Measurements from ENCODE around the gene CCNL2. TPM values are rescaled to one million over a fixed set of nuclear protein-coding genes. Genes with fewer than 3 reads are reported as not detected.

CCNL2 gene
- total RNA-seq, 2 experiments from 2014 or later: 86.3 to 92.4 TPM

DNA sequence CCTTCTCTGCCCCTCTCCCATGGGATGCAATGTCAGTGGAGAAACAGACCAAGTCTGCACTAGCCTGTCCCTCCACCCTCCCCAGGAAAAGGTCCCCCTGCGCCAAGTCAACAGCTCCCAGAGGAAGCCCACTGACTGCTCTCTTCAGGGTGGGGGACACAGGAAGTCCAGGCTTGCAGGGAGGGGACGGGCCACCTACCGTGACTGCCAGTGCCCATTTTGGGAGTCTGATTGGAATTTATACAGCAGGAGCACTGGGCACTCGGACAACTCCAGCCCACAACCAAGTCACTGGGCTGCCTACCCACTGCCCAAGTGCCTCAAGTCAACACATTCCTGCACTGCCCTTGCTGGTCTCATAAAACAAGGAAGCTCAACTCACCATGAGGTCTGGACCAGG is 6.1 kb downstream of the CCNL2 start:
- TF ChIP-seq, protein P1, sequence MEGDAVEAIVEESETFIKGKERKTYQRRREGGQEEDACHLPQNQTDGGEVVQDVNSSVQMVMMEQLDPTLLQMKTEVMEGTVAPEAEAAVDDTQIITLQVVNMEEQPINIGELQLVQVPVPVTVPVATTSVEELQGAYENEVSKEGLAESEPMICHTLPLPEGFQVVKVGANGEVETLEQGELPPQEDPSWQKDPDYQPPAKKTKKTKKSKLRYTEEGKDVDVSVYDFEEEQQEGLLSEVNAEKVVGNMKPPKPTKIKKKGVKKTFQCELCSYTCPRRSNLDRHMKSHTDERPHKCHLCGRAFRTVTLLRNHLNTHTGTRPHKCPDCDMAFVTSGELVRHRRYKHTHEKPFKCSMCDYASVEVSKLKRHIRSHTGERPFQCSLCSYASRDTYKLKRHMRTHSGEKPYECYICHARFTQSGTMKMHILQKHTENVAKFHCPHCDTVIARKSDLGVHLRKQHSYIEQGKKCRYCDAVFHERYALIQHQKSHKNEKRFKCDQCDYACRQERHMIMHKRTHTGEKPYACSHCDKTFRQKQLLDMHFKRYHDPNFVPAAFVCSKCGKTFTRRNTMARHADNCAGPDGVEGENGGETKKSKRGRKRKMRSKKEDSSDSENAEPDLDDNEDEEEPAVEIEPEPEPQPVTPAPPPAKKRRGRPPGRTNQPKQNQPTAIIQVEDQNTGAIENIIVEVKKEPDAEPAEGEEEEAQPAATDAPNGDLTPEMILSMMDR (IDR thresholded peaks at IDR 0.05): no peak
- Mint-ChIP-seq H3K9me3 (no peaks in the 10 kb centered on the region), H3K27me3 (no peaks in the 10 kb centered on the region), H3K4me1 (ENCODE audit: low read depth) (peaks cover 24% of the 10 kb centered on the region), H3K27ac (no peak overlapping the region), H3K36me3 (ENCODE audit: low read depth) (peaks cover 70% of the 10 kb centered on the region), H3K4me3 (no peak overlapping the region)
- ChIA-PET POLR2A (interaction anchor here (0.5 to 2.0 kb wide), 2 partner anchors 8 to 656 kb away, joined by 3 to 4 read pairs; no protein-coding TSS in a partner anchor), CTCF (no interaction called here)
- intact Hi-C loops (cut with micrococcal nuclease): no loop called here
- ATAC-seq (no peak), DNase-seq (no peak)

DNA sequence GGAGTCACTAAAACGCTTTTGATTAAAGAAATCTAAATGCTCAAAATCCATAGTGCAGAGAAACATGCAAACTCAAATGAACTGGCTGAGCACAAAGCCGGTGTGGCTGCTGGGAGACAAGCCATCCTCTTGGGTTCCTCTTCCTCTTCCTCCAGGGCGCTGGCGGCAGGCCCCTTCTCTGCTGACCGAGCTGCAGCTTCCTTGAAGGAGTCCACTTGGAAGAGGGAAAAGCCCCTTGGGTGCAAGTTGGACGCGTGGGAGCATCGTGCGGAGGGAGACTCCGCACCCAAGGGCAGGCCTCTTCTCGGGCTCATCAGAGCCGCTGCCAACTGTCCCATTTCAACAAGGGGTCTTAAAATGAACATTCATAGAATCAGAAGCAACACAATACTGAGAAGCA is 7.9 kb downstream of the CCNL2 start:
- no peak for DNase-seq
- TF ChIP-seq, protein P1 (IDR thresholded peaks at IDR 0.05): no peak
- Mint-ChIP-seq H3K36me3 (ENCODE audit: low read depth) (peaks cover 79% of the 10 kb centered on the region), H3K4me1 (ENCODE audit: low read depth) (peaks cover 17% of the 10 kb centered on the region), H3K27ac (no peak overlapping the region), H3K27me3 (no peaks in the 10 kb centered on the region), H3K4me3 (no peak overlapping the region), H3K9me3 (no peaks in the 10 kb centered on the region)
- CTCF ChIA-PET: interaction anchor here (1.2 to 1.5 kb wide), 2 partner anchors 11 to 19 kb away, joined by 3 to 5 read pairs; no protein-coding TSS in a partner anchor
- POLR2A ChIA-PET: interaction anchor here (0.6 to 2.5 kb wide), 4 partner anchors 10 to 140 kb away, joined by 4 to 7 read pairs (median 4); partner anchors contain the start of gene MRPL20
- intact Hi-C loops (cut with micrococcal nuclease): no loop called here
- ATAC-seq: no peak

DNA sequence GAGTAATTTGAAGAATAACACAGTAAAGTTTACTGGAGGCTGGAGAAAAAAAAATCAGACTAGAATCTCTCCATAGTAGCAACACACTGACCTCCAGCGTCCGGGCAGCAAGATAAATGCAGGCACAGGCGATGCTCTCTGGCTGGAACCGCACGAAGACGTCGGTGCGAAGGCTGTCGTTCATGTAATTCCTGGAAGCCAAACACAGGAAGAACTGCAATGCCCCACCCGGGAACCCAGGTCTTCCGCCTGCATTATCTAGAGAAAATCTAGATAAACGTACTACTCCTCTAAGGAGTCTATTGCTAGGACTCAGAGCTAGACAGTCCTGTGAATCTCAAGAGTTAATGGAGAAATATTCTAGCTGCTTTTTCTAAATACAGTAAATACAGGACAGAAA is 8.5 kb downstream of the CCNL2 start:
- intact Hi-C loops (cut with micrococcal nuclease): no loop called here
- POLR2A ChIA-PET: interaction anchor here (0.6 to 5.3 kb wide), 3 partner anchors 9 to 485 kb away, joined by 3 to 48 read pairs (median 7); partner anchors contain the start of genes CCNL2 and MRPL20
- no peak for ATAC-seq
- peaks cover 17% of the 10 kb centered on the region for H3K4me1 Mint-ChIP-seq (ENCODE audit: low read depth)
- no peak overlapping the region for H3K4me3 Mint-ChIP-seq
- H3K27ac Mint-ChIP-seq: no peak overlapping the region
- no peak for DNase-seq
- H3K27me3 Mint-ChIP-seq: no peaks in the 10 kb centered on the region
- TF ChIP-seq, protein P1 (IDR thresholded peaks at IDR 0.05): no peak
- H3K9me3 Mint-ChIP-seq: no peaks in the 10 kb centered on the region
- CTCF ChIA-PET: interaction anchor here (1.2 to 1.5 kb wide), 2 partner anchors 12 to 19 kb away, joined by 3 to 5 read pairs; no protein-coding TSS in a partner anchor
- H3K36me3 Mint-ChIP-seq (ENCODE audit: low read depth): peaks cover 82% of the 10 kb centered on the region

DNA sequence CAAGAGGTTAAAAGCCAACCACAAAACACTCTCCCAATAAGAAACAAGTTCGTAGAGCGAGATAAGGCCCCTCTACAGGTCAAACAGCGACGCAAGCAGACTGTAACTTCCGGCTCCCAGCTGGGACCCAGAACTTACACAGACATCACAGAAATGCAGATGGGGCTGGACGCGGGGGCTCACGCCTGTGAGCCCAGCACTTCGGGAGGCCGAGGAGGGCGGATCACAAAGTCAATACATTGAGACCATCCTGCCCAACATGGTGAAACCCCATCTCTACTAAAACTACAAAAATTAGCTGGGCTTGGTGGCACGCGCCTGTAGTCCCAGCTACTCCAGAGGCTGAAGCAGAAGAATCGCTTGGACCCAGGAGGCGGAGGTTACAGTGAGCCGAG is 11.1 kb downstream of the CCNL2 start:
- H3K27me3 Mint-ChIP-seq: no peaks in the 10 kb centered on the region
- H3K4me1 Mint-ChIP-seq (ENCODE audit: low read depth): peaks cover 2% of the 10 kb centered on the region
- TF ChIP-seq, protein P1 (IDR thresholded peaks at IDR 0.05): no peak
- ChIA-PET POLR2A (interaction anchor here (0.6 to 5.3 kb wide), 2 partner anchors 12 to 838 kb away, joined by 3 to 48 read pairs; partner anchors contain the start of gene CCNL2), CTCF (interaction anchor here (1.3 to 1.7 kb wide), 2 partner anchors 14 to 16 kb away, joined by 4 to 9 read pairs; no protein-coding TSS in a partner anchor)
- H3K36me3 Mint-ChIP-seq (ENCODE audit: low read depth): peaks cover 61% of the 10 kb centered on the region
- no peak overlapping the region for H3K27ac Mint-ChIP-seq
- H3K9me3 Mint-ChIP-seq: no peaks in the 10 kb centered on the region
- intact Hi-C loops (cut with micrococcal nuclease): no loop called here
- DNase-seq (no peak), ATAC-seq (no peak)
- H3K4me3 Mint-ChIP-seq: no peak overlapping the region

All from activated CD8-positive, alpha-beta T cell treated with anti-CD3 and anti-CD28 coated beads for 36 hours (primary cell).